ENCODE measurements around the gene PLEKHF1.
A peak's percentile ranks its signal among the peaks of the same experiment; 100 is the strongest.
"Not testable (repeated sequence)": the region's sequence is repeated elsewhere in the genome, so short reads cannot be mapped to it uniquely, and the experiment has no call there.

PLEKHF1 gene, protein sequence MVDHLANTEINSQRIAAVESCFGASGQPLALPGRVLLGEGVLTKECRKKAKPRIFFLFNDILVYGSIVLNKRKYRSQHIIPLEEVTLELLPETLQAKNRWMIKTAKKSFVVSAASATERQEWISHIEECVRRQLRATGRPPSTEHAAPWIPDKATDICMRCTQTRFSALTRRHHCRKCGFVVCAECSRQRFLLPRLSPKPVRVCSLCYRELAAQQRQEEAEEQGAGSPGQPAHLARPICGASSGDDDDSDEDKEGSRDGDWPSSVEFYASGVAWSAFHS

DNA sequence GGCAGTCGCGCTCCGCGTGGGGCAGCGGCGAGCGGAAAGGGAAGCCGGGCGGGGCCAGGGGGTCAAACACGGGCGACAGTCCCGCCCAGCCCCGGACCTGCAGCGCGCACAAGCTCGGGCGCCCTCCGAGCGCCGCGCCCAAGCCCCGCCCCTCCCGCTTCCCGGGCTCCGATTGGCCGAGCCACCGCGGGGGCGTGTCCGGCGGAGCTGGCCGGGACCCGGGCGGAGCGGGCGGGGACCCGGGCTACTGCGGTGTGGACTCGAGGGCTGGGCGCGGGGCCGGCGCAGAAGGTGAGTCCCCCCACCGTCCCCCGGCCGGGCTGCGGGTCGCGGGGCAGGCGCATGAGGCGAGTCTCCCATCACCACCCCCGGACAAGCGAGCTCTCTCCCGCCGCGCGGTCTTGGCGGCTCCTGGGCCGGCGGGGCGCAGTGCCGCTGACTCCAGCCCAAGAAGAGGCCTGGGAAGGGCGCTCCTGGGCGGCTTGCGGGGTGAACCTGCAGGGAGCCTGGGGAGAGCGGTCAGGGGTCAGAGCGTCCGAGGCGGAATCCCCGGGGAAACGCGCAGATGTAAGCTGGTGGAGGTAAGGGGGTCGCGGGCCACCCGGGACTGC lies at the start of gene PLEKHF1:
PLEKHF1 (plus strand) TSS at position 247 of the 611 bp plus-strand sequence. CDS start 8,379 bp downstream, outside the sequence.
- peak; percentile 93 for DNase-seq (ENCODE audit: low spot score)

DNA sequence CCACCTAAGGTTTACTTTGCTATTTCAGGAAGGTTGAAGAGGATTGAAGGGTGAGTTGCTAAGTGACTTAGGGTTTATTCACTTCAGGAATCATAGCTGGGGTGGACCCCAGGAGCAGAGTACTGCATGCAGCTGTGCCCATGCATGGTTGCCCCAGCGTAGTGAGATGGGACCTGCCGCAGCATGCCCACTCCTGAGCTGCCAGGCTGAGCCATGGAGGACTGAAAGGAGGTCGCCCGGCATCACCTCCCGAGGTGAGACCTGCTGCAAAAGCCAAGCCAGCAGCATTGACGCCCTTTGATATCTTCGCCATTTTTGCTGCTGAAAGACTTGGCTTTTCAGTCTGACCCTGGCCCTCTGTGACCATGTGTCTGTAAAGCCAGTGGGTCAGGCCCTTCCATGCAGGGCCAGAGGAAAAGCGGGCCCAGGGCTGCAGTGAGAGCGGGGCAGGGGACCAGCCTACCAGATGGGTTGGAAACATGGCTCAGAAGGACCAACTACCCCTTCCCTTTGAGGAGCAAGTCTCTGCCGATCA lies 49.3 kb upstream of the PLEKHF1 start:
- no peak for DNase-seq (ENCODE audit: low spot score)

DNA sequence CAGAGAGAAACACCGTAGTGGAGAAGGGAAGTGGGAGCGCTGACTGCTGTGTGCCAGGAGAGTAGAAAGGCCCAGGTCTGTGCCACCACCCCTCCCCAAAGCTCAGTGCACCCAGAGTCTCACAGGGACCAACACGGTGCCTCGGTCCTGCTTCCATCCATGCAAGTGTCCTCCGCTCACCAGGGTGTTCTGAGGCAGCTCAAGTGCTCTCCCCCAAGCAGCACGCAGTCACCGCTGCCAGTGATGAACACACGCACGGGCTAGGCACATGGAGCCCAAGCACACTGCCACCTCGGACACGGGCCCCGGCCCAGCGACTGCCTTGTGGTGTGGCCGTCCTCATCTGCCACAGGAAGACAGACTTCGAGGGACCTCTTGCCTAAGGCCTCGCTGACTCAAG lies 48.7 kb upstream of the PLEKHF1 start:
- DNase-seq (ENCODE audit: low spot score) = no peak

DNA sequence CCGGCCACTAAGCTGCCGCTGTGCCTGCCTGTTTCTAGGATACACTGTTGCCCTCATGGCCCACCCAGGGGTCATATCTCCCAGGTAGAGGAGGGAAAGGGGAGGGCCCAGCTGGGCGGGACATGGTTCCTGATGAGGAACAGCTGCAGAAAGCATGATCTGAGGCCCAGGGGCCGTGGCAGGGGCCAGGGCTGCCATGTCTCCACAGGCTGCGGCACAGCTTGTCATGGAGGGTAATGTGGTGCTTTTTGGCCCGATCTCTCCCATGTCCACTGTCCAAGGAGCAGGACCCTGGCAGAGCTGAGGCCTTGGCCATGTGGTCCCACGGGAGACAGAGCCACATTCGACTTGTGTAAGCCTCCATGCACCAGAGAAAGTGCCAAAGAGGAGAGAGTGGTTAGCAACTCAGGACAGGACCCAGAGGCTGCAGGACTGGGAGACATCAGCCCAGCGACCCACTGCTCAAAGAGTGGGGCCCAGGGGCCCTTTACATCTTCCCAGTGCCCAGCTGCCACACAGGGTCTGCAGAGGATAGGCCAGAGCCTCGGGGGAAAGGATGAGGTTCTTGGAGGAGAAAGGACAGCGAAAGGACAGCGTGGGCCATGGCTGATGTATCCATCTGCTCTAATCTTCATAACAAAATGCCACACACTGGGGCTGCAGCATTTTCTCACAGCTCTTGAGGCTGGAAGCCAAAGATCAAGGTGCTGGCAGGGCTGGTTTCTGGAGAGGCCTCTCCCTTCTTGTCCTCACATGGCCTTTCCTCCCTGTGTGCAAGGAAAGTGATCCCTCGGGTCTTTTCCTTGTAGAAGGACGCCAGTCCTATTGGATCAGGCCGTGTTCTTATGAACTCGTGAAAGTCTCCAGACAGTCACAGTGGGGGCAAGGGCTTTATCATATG lies 47.6 kb upstream of the PLEKHF1 start:
- no peak for DNase-seq (ENCODE audit: low spot score)

DNA sequence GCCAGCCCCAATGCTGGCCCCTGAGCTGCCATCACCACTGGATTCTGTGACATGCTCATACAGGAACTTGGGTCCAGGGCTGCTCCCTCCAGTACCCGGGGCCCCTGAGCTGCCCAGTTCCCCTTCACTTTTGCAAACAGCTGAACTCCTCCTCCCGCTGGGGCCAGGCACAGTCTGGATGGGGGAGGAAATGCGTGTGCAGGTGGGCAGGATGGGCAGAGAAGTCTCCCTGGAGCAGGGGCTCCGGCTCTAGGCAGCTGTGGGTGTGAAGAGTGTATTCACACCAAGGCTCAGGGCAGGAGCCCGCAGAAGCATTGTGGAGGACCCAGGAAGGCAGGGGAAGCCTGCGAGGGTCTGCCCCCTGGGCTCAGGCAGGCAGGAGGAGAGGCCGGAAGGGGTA lies 46.8 kb upstream of the PLEKHF1 start:
- no peak for DNase-seq (ENCODE audit: low spot score)

DNA sequence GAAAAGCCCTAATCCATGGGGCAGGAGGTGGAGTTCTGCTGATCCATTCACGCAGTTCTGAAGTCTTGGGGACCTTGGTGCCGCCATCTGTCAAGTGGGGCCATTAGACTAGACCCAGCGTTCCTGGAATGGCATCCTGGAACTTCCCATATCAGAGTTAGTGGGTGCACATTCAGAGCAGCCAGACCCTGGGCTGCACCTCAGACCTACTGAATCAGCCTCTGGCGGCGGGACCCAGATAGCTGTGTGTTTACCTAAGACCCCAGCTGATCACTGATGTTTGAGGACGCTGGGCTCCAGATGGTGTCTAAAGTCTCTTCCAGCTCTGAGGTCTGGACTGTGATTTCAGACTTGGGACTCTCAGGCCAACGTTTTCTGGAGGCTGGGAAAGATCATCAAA lies 46.4 kb upstream of the PLEKHF1 start:
- no peak for DNase-seq (ENCODE audit: low spot score)

DNA sequence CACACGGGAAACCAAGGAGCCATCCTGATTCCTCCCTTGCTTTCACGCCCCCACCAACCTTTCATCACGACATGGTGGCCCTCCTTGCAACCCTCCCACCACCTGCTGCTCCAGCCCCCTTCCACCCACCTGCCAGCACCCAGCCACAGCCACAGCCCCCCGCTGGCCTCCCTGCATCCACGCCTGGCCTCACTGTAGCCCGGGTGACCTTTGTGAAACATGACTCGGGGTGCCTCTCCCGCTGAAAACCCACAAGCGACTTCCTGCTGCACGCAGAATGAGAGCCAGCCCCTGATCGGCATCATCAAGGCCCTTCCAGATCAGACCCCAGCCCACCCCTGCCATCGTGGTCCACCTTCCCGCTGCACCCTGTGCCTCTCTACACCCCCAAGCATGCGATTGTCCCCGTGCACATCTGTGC lies 44.3 kb upstream of the PLEKHF1 start:
- DNase-seq (ENCODE audit: low spot score) = no peak

DNA sequence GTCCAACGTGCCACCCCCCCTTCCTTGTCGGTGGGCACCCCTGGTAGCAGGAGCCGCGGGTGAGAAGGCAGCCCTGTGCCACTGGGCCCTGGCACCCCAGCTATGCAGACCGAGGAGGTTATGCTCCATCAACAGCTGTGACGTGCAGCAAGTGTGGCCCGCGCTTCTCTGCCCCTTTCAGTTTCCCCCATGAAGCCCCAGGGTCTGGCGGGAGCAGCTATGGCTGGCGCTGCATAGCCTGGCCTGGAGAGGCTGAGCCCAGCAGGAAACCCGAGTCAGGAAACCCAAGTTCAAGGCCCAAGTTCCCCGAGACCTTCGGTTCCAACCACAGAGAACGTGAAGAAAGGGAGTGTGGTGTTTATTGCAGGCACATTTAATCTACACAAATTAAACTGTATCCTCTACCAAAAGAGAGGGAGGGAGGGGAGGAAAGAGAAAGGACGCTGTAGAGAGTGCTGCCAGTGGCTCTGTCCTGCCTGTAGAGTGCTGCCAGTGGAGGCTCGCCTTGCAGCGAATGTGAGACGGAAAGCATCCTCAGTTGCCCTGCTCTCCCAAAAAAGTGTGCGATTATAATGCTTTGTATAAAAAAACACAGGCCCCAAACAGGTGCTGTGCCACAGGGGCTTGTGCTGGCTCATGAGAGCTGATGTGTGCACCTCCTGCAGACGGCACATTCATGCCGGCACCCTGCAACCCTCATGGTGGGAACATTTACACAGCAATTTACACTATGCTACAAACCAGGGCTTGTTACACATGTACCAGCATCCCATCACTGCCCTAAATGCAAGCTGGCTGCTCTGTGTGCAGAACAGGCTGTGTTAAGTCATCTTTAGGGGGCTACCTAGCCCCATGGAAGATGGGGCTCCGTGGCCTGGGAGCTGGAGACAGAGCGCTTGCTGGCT lies 42.8 kb upstream of the PLEKHF1 start:
- DNase-seq (ENCODE audit: low spot score) = peak; percentile 74

DNA sequence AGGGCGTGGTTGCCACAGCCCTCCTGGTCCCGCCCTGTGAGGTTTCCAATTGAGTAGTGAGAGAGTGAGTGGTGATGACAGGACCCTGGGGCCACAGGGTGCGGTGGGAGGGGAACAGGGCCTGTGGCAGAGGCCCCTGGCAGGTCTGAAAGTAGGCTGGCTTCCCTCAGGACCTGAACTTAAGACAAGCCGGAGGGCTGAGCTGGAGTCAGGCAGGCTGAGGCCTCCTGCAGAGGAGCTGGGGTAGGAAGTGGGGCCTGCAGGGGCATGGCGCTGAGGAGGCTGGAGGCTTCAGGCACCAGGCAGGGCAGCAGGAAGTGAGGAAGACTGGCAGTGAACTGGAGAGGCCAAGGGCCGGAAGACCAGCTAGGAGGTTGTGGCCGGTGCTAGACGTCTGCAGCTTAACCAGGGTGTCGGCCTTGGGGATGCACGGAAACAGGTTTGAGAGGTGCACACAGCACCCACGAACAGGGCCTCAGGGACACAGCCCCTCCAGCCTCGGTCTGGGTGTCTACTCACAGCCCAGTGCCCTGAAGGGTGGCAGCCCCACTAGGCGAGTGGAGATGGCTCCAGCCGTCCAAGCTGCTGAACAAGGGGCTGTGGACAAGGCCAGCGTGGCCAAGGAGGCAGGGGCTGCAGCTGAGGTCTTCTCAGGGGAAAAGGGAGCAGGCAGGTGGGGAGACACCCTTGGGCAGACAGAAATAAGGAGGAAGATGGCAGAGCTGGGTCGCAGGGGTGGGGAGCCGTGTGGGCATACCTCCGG lies 41.4 kb upstream of the PLEKHF1 start:
- DNase-seq (ENCODE audit: low spot score) = no peak

DNA sequence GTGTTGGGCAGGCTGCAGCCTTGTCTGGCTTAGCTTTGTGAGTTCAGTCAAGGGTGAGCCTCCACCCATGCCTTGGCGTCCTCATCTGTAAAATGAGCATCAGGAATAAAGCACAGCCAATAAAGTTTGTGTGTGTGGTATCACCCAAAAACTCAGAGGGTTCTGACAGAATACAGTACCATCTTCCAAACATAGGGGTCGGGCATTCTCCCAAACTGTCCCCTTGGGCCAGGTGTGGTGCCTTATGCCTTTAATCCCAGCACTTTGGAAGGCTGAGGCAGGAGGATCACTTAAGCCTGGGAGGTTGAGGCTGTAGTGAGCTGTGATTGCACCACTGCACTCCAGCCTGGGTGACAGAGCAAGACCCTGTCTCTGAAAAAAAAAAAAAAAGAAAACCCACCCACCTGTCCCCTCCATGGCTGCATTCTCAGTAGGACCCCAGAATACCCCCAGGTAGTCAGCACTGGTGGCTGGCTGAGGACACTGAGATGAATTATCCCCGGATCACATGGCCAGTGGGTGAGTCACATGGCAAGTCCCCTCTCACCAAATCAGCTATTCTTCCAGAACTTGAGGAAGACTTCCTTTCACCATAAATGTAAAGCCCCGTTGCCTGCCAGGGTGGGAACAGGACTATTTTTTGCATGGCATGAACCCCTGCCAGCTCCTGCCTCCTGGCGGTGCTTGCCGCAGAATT lies 40.6 kb upstream of the PLEKHF1 start:
- DNase-seq (ENCODE audit: low spot score) = no peak

DNA sequence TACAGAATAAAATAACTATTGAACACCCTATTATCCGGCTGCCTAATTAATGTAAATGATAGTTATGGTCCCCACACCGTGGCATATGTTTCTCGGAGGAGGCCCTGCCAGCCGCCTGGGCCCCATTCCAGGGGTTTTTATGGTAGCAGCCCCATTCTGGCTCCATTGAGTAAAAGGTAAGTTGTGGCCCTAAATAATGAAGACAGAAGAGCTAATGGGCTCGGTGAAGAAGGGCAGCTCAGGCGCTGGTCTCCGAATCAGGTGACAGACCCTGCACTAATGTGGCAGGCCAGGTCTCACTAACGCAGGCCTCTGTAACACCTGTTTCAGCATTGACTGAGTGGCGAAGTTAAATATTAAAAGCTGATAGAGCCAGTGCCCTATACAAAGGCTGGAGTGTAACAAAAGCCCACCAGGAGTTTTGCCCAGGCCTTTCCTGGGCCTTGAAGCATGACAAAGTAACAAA lies 40.0 kb upstream of the PLEKHF1 start:
- DNase-seq (ENCODE audit: low spot score) = no peak

DNA sequence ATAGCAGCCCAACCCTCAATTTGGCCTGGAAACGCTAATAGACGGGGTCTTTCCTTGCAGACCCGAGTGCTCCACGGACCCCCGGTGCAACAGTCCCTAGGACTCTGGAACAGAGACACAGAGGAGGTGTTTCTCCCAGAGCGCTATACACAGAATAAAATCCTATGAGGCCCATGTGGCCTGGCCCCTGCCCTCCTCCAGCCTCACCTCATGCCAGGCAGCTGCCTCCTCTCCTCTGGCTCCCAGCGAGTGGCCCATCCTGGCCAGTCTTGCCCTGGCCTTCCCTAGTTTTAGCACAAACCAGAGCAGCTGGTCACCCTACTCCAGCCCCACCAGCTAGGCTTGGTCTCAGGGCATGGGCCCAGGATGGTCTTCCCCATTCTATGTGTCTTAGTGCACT lies 38.9 kb upstream of the PLEKHF1 start:
- DNase-seq (ENCODE audit: low spot score) = no peak

DNA sequence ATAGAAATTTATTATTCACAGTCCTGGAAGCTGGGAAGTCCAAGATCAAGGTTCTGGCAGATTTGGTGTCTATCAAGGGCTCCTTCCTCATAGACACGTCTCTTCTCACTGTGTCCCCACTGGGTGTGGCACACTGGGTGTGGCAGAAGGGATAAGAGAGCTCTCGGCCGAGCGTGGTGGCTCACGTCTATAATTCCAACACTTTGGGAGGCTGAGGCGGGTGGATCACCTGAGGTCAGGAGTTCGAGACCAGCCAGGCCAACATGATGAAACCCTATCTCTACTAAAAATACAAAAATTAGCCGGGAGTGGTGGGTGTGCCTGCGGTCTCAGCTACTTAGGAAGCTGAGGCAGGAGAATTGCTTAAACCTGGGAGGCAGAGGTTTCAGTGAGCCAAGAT lies 38.4 kb upstream of the PLEKHF1 start:
- not testable (repeated sequence) for DNase-seq (ENCODE audit: low spot score)

DNA sequence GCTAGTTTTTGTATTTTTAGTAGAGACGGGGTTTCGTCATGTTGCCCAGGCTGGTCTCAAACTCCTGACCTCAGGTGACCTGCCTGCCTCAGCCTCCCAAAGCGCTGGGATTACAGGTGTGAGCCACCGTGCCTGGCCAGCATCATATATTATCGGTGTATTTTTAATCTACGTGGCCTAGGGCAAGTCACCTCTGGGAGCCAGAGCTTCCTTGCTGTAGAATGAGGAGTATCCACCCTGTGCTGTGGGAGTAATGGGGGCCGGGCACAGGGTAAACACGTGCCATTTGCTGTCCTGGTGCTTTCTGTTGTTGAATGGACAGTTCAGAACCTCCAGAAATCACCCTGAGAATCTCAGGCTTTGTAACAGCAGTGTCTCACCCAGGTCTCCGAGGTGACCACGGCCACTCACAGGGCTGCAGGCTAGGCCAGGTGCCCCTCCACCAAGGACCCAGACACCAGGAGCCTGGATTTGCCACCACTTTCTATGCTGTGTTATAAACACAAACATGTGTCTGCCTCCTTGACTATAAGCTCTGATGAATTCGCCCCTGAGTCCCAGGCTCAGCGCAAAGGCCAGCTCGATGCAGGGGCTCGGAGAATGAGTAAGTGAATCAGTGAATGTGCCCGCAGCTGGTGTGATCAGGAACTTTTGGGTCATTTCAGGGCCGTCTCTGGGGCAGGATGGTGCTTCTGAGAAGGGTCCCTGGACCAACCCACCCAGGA lies 36.4 kb upstream of the PLEKHF1 start:
- no peak for DNase-seq (ENCODE audit: low spot score)

DNA sequence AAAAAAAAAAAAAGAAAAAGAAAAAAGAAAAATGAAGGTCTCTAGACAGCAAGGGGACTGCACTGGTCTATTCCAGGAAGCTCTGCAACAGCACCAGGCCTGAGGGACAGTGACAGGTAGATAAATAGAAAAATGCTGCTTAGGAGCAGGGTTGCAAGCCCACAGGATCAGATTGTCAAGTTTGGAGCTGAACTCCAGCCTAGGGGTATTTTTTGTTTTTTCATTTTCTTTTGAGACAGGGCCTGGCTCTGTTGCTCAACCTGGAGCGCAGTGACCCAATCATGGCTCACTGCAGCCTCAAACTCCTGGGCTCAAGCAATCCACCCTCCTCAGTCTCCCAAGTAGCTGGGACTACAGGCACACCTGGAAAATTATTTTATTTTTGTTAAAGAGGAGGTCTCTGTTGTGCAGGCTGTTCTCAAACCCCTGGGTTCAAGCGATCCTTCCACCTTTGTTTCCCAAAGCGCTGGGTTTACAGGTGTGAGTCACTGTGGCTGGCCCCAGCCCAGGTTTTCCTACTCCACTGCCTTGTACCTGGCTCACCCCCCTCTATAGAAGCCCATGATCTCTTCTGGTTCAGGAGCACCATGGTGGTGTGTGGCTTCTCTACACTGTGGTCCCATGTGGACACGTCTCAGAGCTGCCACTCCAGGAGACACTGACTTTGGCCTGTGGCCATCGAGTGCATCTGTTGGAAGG lies 35.3 kb upstream of the PLEKHF1 start:
- no peak for DNase-seq (ENCODE audit: low spot score)

DNA sequence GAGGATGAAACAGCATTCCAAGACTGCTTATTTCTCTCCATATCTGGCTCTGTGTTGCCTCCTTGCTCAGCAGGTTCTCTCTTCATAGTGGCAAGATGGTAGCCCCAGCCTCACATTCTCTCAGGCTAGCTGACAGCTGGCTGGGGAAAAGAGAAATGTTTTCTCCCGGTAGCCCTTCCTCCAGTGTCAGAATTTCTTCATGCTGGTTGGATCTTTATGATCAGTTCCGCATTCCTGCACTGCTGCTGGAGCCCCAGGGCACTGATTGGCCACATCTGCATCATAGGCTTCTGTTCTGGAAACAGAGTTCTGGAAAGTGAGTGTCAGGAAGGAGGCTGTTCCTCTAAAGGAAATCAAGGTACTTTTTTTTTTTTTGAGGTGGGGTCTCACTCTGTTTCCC lies 34.6 kb upstream of the PLEKHF1 start:
- no peak for DNase-seq (ENCODE audit: low spot score)

DNA sequence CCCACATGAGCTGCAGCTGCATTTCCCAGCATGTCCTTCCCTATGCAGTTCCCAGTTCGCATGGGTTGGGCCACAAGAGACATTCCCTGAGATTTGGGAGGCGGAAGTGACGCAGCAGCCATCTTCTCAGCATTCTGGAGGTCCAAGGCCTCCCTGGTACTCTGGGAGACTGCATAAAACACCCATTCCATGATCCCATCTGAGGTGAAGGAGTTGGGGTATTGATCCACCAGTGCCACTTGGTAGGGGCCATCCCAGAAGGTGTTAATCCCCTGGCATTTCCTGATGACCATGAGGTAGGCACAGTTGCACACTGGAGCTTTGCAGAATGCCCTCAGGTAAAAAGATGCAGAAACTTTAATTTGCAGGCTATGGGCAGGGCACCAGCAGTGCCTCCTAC lies 33.8 kb upstream of the PLEKHF1 start:
- DNase-seq (ENCODE audit: low spot score) = no peak

DNA sequence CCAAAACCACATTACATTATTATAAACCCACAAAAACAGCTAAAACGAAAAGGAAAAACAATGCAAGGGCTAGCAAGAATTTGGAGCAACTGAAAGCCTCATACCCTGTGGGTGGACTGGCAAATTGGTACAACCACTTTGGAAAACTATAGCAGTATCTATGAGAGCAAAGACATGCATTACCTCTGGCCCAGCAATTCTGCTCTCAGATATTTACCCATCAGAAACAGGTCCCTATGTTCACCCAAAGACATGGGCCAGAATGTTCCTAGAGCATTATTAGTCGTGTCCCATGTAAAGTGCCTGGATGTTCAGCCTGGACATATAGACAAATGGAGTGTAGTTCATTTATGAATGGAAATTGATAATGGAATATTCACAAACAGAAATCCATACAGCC lies 31.3 kb upstream of the PLEKHF1 start:
- DNase-seq (ENCODE audit: low spot score) = no peak
